DMS153 treated with DMSO at 0.1 percent for 48 hours (cell line): Measurements from ENCODE around the gene COL18A1.

Experiments used
- DNase-seq: peaks from one replicate; lab custom pipeline; 2025; ENCODE audit not compliant: unreplicated experiment; lab: John Stamatoyannopoulos, UW

COL18A1 gene

DNA sequence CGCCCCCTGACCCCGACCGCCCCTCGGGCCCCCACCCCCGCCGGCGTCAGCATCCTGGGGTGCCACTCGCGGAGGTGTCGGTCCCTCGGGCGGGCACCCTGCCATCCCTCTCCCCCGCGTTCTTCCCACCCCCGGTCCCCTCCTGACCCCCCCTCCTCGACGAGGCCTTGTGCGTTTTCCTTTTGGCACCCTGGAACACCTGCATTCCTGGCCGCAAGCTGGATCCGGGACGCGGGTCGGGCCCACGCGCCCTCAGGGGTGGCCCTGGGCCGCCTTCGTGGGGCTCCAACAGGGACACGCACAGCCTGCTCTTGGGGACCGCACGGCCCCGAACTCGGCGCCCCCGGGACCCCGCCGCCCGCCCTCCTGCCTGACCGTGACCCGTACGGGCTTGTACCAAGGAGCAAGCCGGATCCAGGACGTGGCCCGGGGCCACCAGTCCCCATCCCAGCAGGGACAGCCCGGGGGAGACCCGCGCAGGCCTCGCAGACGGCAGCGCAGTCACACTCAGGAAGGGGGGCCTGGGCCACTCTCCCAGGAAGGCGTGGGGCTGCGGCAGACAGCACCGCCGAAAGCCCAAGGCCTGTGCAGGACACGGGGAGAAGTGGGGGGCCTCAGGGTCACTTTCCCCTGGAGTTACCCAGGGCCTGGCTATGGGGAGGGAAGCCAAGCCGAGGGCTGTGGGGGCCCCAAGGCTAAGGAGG lies 137.9 kb downstream of the COL18A1 start:
- DNase-seq: no peak

DNA sequence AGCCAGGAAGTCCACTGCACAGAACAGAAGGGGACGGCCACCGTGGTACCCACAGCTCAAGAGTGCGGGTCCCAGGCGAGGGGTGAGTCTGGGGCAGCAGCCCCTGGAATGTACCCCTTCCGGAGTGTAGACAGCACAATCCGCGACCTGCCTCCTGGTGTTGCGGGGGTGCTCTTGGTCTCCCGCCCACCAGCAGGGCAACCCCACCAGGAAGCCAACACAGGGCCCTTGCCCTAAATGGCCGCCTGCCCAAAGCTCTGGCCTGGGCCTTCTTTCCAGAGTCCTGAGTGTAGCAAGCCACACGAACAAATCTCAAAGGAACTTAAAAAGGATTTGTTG lies 138.4 kb downstream of the COL18A1 start:
- DNase-seq: no peak

DNA sequence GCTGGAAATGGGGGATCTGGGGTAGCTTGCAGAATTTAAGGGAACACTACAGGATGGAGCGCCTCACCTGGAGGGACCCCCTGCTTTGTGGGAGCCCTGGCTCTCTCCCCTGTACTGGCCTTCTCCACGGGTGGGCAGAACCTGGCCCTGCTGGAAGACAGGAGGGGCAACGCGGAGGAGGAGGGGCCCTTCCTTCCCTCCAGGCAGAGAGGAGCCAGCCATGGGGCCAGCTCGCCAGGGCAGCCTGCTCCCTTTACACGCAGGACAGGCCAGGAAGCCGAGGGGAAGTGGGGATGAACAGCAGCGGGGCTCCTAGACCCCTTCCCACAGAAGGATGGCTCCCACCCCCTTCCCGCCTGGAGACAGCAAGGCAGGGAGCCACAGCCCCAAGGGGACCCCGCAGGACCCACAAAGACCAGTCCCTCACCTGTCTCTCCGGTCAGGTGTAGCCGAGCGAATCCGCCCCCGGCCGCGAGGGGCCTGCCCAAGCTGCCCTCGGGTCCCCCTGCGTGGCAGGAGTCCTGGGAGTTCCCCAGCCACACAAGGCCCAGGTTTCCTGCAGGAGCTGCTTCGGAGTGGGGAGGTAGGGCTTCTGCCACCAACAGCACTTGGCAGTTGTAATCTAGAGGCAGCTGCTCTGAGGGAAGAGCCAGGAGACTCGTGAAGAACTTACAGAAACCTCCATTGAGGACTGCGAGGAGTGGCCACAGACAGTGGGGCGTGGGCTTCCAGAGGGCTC lies 138.9 kb downstream of the COL18A1 start:
- no peak for DNase-seq

DNA sequence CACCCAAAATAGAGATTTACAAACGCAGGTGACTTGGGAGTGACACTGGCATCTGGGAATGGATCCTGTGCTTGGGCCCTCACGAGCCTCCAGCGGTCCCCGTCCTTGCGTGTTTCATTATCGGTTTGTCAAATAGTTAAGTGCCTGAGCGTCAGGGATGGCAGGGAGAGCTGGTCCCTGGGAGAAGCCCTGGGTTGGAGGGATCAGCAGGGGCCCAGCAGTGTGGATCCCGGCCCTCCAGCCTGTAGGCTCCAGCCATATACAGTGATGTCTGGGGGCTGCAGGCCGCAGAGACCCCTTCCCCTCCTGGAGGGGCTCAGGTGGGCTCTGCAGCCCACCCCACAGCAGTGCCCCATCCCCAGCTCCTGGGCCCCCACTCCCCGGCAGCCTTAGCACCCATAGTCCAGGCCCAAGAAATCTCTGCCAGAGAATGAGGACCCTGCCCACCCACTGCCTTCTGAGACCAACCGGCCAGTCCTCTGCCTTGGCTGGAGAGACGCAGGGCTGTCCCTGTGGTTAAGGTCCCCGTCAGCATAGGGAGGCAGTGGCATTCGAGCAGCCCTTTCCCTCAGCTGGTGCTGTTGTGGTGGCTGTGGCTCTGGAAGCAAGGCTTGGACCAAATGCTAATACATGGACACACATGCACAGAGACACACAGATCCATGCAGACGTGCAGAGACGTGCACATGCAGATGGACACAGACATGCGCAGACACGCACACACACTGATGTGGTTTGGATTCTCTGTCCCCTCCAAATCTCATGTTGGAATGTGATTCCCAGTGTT lies 139.7 kb downstream of the COL18A1 start:
- DNase-seq: no peak

- DNase-seq: no peak
Observed at GRCh38 chr21:45545236-45545570, 140.2 kb downstream of the COL18A1 start.

- DNase-seq: no peak
Observed at GRCh38 chr21:45545691-45546531, 140.9 kb downstream of the COL18A1 start.

- no peak for DNase-seq
Observed at GRCh38 chr21:45546636-45547544, 141.9 kb downstream of the COL18A1 start.

- DNase-seq: no peak
Observed at GRCh38 chr21:45547545-45547900, 142.6 kb downstream of the COL18A1 start.

DNA sequence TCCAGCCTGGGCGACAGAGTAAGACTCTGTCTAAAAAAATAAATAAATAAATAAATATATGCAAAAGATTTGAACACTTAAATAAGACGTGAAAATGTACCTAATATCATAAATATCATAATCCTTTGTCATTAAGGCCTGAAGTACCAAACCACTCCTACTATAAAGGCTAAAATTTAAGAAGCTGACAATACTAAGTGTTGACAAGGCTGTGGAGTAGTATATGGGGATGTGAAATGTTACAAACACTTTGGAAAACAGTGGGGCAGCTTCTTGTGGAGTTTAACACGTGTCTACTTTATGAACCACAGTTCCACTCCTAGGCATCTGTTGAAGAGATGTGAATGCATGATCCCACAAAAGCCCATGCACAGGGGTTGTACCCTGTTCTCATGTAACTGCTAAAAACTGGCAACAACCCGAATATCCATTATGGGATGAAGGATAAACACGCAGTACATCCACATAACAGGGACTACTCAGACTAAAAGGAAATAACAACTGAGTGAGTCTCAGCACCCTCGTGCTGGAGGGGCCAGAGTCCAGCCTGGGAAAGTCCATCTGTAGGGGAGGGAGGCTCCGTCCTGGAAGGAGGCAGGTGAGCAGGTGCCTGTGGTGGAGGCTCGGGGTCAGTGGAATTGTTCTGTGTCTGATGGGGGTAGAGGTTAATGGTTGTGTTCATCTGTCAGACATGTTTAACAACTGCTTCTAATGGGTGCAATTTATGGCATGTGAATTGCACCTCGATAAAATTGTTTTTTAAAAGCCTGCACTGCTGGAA lies 143.9 kb downstream of the COL18A1 start:
- DNase-seq: no peak

GRCh38 chr21:45549626-45550463 lies 144.9 kb downstream of the COL18A1 start:
- DNase-seq: no peak

- no peak for DNase-seq
Observed at GRCh38 chr21:45550522-45551210, 145.7 kb downstream of the COL18A1 start.

DNA sequence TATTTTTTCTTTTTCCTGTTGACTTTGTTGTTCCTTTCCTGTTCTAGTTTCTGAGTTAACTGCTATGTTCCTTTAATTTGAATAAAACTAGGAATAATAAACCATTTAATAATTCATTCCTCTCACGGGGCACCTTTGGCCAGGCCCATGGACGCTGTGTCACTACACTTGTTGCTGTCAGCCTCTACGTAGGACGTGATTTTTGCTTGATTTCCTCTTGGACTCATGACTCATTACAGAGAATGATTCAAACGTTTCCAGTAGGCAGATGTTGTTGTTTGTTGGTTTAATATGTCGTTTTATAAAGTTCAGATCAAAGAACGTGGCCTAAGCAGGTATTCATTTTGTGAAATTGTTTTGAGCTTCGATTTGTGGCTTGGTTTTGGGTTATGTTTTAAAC lies 146.4 kb downstream of the COL18A1 start:
- no peak for DNase-seq

DNA sequence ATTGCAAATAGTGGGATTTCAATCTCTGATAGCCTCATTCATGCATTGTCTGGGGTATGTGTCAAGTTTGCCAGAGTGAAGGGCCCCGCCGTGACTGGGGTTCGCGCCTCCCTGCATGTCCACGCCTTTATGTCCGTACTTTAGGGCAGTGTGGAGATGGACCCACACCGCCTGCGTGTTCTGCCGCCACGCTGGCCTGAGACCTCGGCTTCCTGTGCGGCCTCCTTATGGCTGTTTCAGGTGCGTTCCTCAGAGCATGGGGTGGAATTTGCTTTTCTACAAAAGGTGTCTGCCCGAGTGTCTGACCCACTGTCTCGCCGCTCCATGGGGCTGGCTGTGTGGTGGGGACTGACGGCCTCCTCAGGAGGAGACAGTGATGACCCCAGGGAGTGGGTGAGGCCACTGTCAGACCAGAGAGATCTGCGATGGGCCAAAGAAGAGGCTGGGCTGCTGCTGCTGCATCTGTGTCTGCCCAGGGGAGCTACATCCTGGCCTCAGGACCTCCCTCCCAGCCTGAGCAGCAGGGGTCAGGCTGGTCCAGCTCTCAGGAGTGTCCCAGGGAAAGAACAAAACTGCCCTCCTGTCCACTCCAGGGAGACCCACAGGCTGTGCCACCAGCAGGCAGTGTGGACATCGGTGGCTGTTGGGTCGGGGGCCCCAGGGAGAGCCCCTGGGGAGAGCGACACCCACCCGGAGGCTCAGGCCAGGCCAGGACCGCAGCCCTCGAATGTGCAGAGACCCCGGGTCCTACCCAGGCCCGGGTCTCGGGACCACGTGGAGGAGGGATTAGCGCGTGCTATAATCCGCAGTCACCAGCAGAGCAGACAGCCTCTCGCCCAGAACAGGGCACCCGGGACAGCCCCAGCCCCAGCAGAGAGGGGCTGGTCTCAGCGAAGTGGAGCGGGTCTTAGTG lies 147.1 kb downstream of the COL18A1 start:
- no peak for DNase-seq

GRCh38 chr21:45552696-45553391 lies 147.9 kb downstream of the COL18A1 start:
- DNase-seq: no peak

GRCh38 chr21:45554477-45555175 lies 149.7 kb downstream of the COL18A1 start:
- peak; percentile 18 for DNase-seq

DNA sequence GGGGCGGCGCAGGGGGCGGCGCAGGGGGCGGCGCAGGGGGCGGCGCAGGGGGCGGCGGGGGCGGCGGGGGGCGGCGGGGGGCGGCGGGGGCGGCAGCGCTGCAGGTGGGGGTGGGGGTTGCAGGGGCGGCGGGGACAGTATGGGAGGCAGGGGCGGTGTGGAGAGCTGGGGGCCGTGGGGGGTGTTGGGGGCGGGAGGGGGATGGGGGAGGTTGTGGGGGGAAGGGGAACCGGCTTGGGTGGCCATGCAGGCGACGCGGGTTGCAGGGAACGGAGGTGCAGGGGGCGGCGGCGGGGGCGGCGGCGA lies 150.2 kb downstream of the COL18A1 start:
- DNase-seq: no peak
